GM12878 (cell line): ENCODE measurements around the gene PLA2G6. TPM values are rescaled to one million over a fixed set of nuclear protein-coding genes. Genes with fewer than 3 reads are reported as not detected.

Experiments used
- ATAC-seq: fragments of 200-7000 bp; cut with Tn5 transposase; 3 replicates; pipeline ENCODE4 v1.9.1; 2020; ENCODE audit warnings: mild to moderate bottlenecking, moderate library complexity
- BruUV-seq: library from RNA; stranded (reverse); fragments of 400-500 nt; replicated peaks from 2 replicates; lab custom pipeline; 2021; lab: Mats Ljungman, UMichigan
- CTCF ChIA-PET: fragments of 300-600 bp; sonication (Branson Sonifier 250); formaldehyde crosslinking; extraction: SDS; loops from one replicate; lab custom pipeline; 2021; ENCODE audit warnings: inconsistent platforms; lab: Yijun Ruan, JAX
- POLR2A ChIA-PET: fragments of 350-600 bp; formaldehyde crosslinking; extraction: SDS; loops from one replicate; lab custom pipeline; 2021; ENCODE audit warnings: inconsistent platforms; lab: Charles Lee
- RAD21 ChIA-PET: fragments of 300-600 bp; sonication (Branson Sonifier 250); formaldehyde crosslinking; loops from one replicate; lab custom pipeline; 2023; ENCODE audit warnings: antibody characterized with exemption; ENCODE audit not compliant: unreplicated experiment; lab: Charles Lee
- SMC1A ChIA-PET: fragments of 300-600 bp; sonication (Branson Sonifier 250); formaldehyde crosslinking; loops from one replicate; lab custom pipeline; 2023; ENCODE audit not compliant: unreplicated experiment, uncharacterized antibody; lab: Charles Lee
- DNase-seq: peaks from one replicate; pipeline ENCODE4 v3.0.0-alpha.2; 2011; ENCODE audit warnings: low read depth, low spot score
- FAIRE-seq: peaks from 3 replicates; lab custom pipeline; 2011; peaks lifted over from hg19 to GRCh38; lab: Jason Lieb, UNC
- H2AFZ ChIP-seq: 2 replicates; pipeline ENCODE4 v1.6.0; 2011; ENCODE audit warnings: low read depth, low read length, control low read depth; ENCODE audit not compliant: control insufficient read depth
- H3K27ac ChIP-seq: 2 replicates; pipeline ENCODE4 v1.5.1; 2011; ENCODE audit warnings: control low read depth; ENCODE audit not compliant: control insufficient read depth, insufficient read depth
- H3K27me3 ChIP-seq, 2 experiments: replicated peaks in 1 of 2; 2 replicates each; pipeline versions ENCODE4 v1.6.0 to v1.6.1; 2011; ENCODE audit warnings: low read length in 1 of 2; ENCODE audit not compliant: control insufficient read depth in 2 of 2, insufficient read depth in 2 of 2
- H3K36me3 ChIP-seq, 2 experiments: 2 replicates each; pipeline ENCODE4 v1.5.1; 2011; ENCODE audit warnings: low read length in 1 of 2; ENCODE audit not compliant: control insufficient read depth in 2 of 2, insufficient read depth in 2 of 2
- H3K4me1 ChIP-seq: 2 replicates; pipeline ENCODE4 v1.6.1; 2011; ENCODE audit warnings: mild to moderate bottlenecking, low read length, moderate library complexity, mixed read lengths; ENCODE audit not compliant: control insufficient read depth, insufficient read depth
- H3K4me2 ChIP-seq: 2 replicates; pipeline ENCODE4 v1.6.0; 2011; ENCODE audit warnings: control low read depth; ENCODE audit not compliant: control insufficient read depth, insufficient read depth
- H3K4me3 ChIP-seq: fragments of 200-600 bp; sonication (generic); 2 replicates; pipeline ENCODE4 v1.5.1; 2016
- H3K79me2 ChIP-seq: 2 replicates; pipeline ENCODE4 v1.6.0; 2011; ENCODE audit warnings: low read length; ENCODE audit not compliant: control insufficient read depth, insufficient read depth
- H3K9ac ChIP-seq: 2 replicates; pipeline ENCODE4 v1.8.0; 2011; ENCODE audit warnings: low read length, control low read depth, mixed read lengths; ENCODE audit not compliant: control insufficient read depth, insufficient read depth
- H3K9me3 ChIP-seq: replicated peaks from 3 replicates; pipeline ENCODE4 v1.5.1; 2011; ENCODE audit warnings: mild to moderate bottlenecking, low read length; ENCODE audit not compliant: control insufficient read depth, insufficient read depth
- H4K20me1 ChIP-seq: 2 replicates; pipeline ENCODE4 v1.6.0; 2011; ENCODE audit not compliant: control insufficient read depth, insufficient read depth
- ASH2L ChIP-seq: fragments of 300-600, 200-600 bp; sonication (generic); IDR thresholded peaks from 2 replicates; pipeline ENCODE4 v1.6.1; 2017; ENCODE audit warnings: low read depth, mild to moderate bottlenecking, borderline replicate concordance
- EGR1 ChIP-seq, 2 experiments: IDR thresholded peaks; 1 replicate in 1 of 2; 2 replicates in 1 of 2; pipeline ENCODE4 v1.6.1; 2011 to 2012; ENCODE audit warnings: low read depth in 2 of 2, low read length in 2 of 2, borderline replicate concordance in 1 of 2, mild to moderate bottlenecking in 1 of 2, moderate library complexity in 1 of 2
- FOXM1 ChIP-seq: IDR thresholded peaks from 2 replicates; pipeline ENCODE4 v1.6.1; 2012; ENCODE audit warnings: low read depth, mild to moderate bottlenecking, inconsistent platforms, low read length, moderate library complexity
- MTA2 ChIP-seq: fragments of 450-650 bp; IDR thresholded peaks from 2 replicates; pipeline ENCODE4 v1.6.1; 2016; ENCODE audit warnings: low read depth, mild to moderate bottlenecking, moderate library complexity
- NBN ChIP-seq: fragments of 450-650 bp; IDR thresholded peaks from 2 replicates; pipeline ENCODE4 v1.6.1; 2016
- NR2F1 ChIP-seq: fragments of 450-650 bp; conservative IDR thresholded peaks from 2 replicates; pipeline ENCODE4 v1.6.1; 2017; ENCODE audit warnings: mild to moderate bottlenecking
- POLR2AphosphoS5 ChIP-seq: IDR thresholded peaks from 2 replicates; pipeline ENCODE4 v1.6.1; 2011; ENCODE audit warnings: mild to moderate bottlenecking, low read length, inconsistent platforms
- SIX5 ChIP-seq: IDR thresholded peaks from 2 replicates; pipeline ENCODE4 v1.6.1; 2011; ENCODE audit warnings: mild to moderate bottlenecking, low read depth, low read length, moderate library complexity; ENCODE audit not compliant: severe bottlenecking
- TCF7 ChIP-seq: IDR thresholded peaks from 2 replicates; pipeline ENCODE4 v1.6.1; 2014; ENCODE audit warnings: antibody characterized with exemption, borderline replicate concordance
- WGBS: methylation state at CpG from one replicate; pipeline ENCODE4 v1.1.6; 2016; ENCODE audit warnings: low lambda C conversion rate; ENCODE audit not compliant: insufficient replicate concordance, insufficient coverage; ENCODE audit errors: missing lambda C conversion rate; 5-methylcytosine and 5-hydroxymethylcytosine counted together
- in situ Hi-C: fragments of 300-500 bp; cut with MboI; formaldehyde crosslinking; loops from 9 replicates; pipeline ENCODE4 v1.14.3; 2018; ENCODE audit warnings: mixed read lengths
- intact Hi-C: fragments of 100-400 bp; cut with micrococcal nuclease; formaldehyde crosslinking; loops from one replicate; pipeline ENCODE4 v1.14.2; 2022; ENCODE audit not compliant: unreplicated experiment
- polyA plus RNA-seq, 11 experiments: library from polyadenylated mRNA; depleted of rRNA in 4 of 11; unstranded in 6 of 11; stranded (reverse) in 5 of 11; fragments of >200 nt; fragmentation: Nextera tagmentation in 4 of 11; fragmentation: Illumina TruSeq in 1 of 11; extraction: Ambion mirVana in 4 of 11; extraction: Trizol in 1 of 11; gene quantifications; 1 replicate in 1 of 11; 2 replicates in 10 of 11; pipeline versions ENCODE4 v1.2.1 to v1.2.3, GENCODE V29; 2011 to 2016; ENCODE audit warnings: inconsistent platforms in 2 of 11, missing spikeins in 2 of 11, low read depth in 1 of 11
- total RNA-seq, 4 experiments: library from RNA; depleted of rRNA in 3 of 4; stranded (reverse); fragments of >200 nt in 3 of 4; fragmentation: Illumina TruSeq in 1 of 4; extraction: Trizol in 1 of 4; gene quantifications; 2 replicates each; pipeline versions ENCODE4 v1.2.1 to v1.2.3, GENCODE V29; 2013 to 2021
- TF ChIP-seq, protein P1 (sequence below), 3 experiments: IDR thresholded peaks in 2 of 3; conservative IDR thresholded peaks in 1 of 3; 2 replicates each; pipeline ENCODE4 v1.5.1; 2011; ENCODE audit warnings: low read depth in 3 of 3, low read length in 3 of 3, mild to moderate bottlenecking in 3 of 3, control low read depth in 2 of 3, moderate library complexity in 2 of 3, inconsistent platforms in 1 of 3, mixed read lengths in 1 of 3; ENCODE audit not compliant: control insufficient read depth in 2 of 3, insufficient read depth in 1 of 3; ENCODE audit errors: extremely low read depth in 1 of 3
- TF ChIP-seq, protein P2 (sequence below): fragments of 450-650 bp; IDR thresholded peaks from 2 replicates; pipeline ENCODE4 v1.6.1; 2017; ENCODE audit warnings: antibody characterized with exemption, mild to moderate bottlenecking, moderate library complexity

Gene PLA2G6
- total and polyA plus RNA-seq, 10 of the 15 experiments (the other 5 are each of a cell fraction or from before 2014, with no cell fraction given) = 0.15 to 42.2 (median 15.8) TPM

DNA sequence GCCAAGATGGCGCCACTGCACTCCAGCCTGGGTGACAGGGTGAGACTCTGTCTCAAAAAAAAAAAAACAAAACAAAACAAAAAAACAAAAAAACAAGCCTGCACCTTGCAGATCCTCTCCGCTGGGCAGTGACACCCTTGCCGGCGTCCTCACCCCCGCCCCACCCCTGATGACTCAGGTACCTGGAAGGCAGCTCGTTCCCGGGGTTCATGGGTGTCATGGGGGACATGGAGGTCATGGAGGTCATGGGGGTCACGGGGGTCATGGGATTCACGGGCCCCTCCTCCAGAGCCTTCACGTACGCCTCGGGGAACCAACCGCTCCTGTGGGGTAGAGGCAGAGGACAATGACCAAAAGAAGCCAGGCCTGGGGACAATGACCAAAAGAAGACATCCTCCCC is 94.7 kb downstream of the PLA2G6 start:
- TF ChIP-seq NBN (no peak), ASH2L (no peak), SIX5 (no peak), FOXM1 (no peak), MTA2 (no peak), TCF7 (no peak), POLR2AphosphoS5 (no peak), NR2F1 (no peak), EGR1 (IDR thresholded peaks at IDR 0.05; ENCODE audit: borderline replicate concordance in 1 of 2, low read depth in 2 of 2, low read length in 2 of 2) (no peak)
- TF ChIP-seq, protein P1, sequence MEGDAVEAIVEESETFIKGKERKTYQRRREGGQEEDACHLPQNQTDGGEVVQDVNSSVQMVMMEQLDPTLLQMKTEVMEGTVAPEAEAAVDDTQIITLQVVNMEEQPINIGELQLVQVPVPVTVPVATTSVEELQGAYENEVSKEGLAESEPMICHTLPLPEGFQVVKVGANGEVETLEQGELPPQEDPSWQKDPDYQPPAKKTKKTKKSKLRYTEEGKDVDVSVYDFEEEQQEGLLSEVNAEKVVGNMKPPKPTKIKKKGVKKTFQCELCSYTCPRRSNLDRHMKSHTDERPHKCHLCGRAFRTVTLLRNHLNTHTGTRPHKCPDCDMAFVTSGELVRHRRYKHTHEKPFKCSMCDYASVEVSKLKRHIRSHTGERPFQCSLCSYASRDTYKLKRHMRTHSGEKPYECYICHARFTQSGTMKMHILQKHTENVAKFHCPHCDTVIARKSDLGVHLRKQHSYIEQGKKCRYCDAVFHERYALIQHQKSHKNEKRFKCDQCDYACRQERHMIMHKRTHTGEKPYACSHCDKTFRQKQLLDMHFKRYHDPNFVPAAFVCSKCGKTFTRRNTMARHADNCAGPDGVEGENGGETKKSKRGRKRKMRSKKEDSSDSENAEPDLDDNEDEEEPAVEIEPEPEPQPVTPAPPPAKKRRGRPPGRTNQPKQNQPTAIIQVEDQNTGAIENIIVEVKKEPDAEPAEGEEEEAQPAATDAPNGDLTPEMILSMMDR (IDR thresholded peaks at IDR 0.05 in 2 of 3, conservative IDR thresholded peaks at IDR 0.05 in 1 of 3; ENCODE audit: control insufficient read depth in 2 of 3, extremely low read depth in 1 of 3, insufficient read depth in 1 of 3, low read depth in 3 of 3, low read length in 3 of 3) = no peak
- TF ChIP-seq, protein P2, sequence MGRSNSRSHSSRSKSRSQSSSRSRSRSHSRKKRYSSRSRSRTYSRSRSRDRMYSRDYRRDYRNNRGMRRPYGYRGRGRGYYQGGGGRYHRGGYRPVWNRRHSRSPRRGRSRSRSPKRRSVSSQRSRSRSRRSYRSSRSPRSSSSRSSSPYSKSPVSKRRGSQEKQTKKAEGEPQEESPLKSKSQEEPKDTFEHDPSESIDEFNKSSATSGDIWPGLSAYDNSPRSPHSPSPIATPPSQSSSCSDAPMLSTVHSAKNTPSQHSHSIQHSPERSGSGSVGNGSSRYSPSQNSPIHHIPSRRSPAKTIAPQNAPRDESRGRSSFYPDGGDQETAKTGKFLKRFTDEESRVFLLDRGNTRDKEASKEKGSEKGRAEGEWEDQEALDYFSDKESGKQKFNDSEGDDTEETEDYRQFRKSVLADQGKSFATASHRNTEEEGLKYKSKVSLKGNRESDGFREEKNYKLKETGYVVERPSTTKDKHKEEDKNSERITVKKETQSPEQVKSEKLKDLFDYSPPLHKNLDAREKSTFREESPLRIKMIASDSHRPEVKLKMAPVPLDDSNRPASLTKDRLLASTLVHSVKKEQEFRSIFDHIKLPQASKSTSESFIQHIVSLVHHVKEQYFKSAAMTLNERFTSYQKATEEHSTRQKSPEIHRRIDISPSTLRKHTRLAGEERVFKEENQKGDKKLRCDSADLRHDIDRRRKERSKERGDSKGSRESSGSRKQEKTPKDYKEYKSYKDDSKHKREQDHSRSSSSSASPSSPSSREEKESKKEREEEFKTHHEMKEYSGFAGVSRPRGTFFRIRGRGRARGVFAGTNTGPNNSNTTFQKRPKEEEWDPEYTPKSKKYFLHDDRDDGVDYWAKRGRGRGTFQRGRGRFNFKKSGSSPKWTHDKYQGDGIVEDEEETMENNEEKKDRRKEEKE = no peak
- POLR2A ChIA-PET = no interaction called here
- DNase-seq = no peak
- FAIRE-seq = no peak
- no peak overlapping the region for H3K4me2 ChIP-seq
- H3K79me2 ChIP-seq = no peaks in the 10 kb centered on the region
- RAD21 ChIA-PET = no interaction called here
- H3K36me3 ChIP-seq = no peaks in the 10 kb centered on the region
- no TSS peak for BruUV-seq
- no peak overlapping the region for H3K9ac ChIP-seq
- no peak for ATAC-seq
- in situ Hi-C loops = no loop called here
- no peaks in the 10 kb centered on the region for H4K20me1 ChIP-seq
- no peak overlapping the region for H2AFZ ChIP-seq
- H3K27me3 ChIP-seq = peaks cover 4 to 5% of the 10 kb centered on the region in 2 experiments; a peak in 3 of 4 replicates
- intact Hi-C loops = no loop called here
- SMC1A ChIA-PET = interaction anchor here (1.2 kb wide), 1 partner anchor 268 kb away, joined by 3 read pairs; no protein-coding TSS in a partner anchor
- H3K4me3 ChIP-seq = no peak overlapping the region
- CTCF ChIA-PET = no interaction called here
- H3K4me1 ChIP-seq = no peaks in the 10 kb centered on the region
- H3K9me3 ChIP-seq = no peaks in the 10 kb centered on the region
- WGBS = 75% methylated on average over 13 of the region's 13 CpGs
- H3K27ac ChIP-seq = no peak overlapping the region
